Immature natural killer cell (primary cell): ENCODE results near the gene KCNIP4. TPM values are rescaled to one million over a fixed set of nuclear protein-coding genes. Genes with fewer than 3 reads are reported as not detected.
A peak's percentile ranks its signal among the peaks of the same experiment; 100 is the strongest.
"Not testable (repeated sequence)": the region's sequence is repeated elsewhere in the genome, so short reads cannot be mapped to it uniquely, and the experiment has no call there.

Experiments used
- DNase-seq, 3 donors: peaks; one replicate each; pipeline ENCODE4 v3.0.0; 2022; ENCODE audit warnings: mixed read lengths in 1 of 3
- H3K27ac Mint-ChIP-seq, 6 donors: one replicate each; pipeline ENCODE4 v1.8.0; 2020; ENCODE audit warnings: mixed read lengths in 6 of 6, mild to moderate bottlenecking in 5 of 6, inconsistent platforms in 4 of 6, moderate library complexity in 3 of 6
- H3K27me3 Mint-ChIP-seq, 3 donors: one replicate each; pipeline ENCODE4 v1.8.0; 2020 to 2021; ENCODE audit warnings: low read depth in 3 of 3, mild to moderate bottlenecking in 3 of 3, mixed read lengths in 3 of 3, moderate library complexity in 3 of 3, inconsistent platforms in 1 of 3
- H3K36me3 Mint-ChIP-seq, 3 donors: one replicate each; pipeline ENCODE4 v1.8.0; 2020; ENCODE audit warnings: mixed read lengths in 3 of 3, inconsistent platforms in 2 of 3, mild to moderate bottlenecking in 2 of 3
- H3K4me1 Mint-ChIP-seq, 2 donors: one replicate each; pipeline ENCODE4 v1.8.0; 2020; ENCODE audit warnings: inconsistent platforms in 2 of 2, mild to moderate bottlenecking in 2 of 2, mixed read lengths in 2 of 2, moderate library complexity in 1 of 2
- H3K4me3 Mint-ChIP-seq, 5 donors: one replicate each; pipeline ENCODE4 v1.8.0; 2020; ENCODE audit warnings: mild to moderate bottlenecking in 5 of 5, mixed read lengths in 5 of 5, inconsistent platforms in 3 of 5, moderate library complexity in 3 of 5
- H3K9me3 Mint-ChIP-seq, 6 donors: one replicate each; pipeline ENCODE4 v1.8.0; 2020; ENCODE audit warnings: mild to moderate bottlenecking in 6 of 6, mixed read lengths in 6 of 6, inconsistent platforms in 4 of 6, moderate library complexity in 3 of 6
- polyA plus RNA-seq, 3 donors: library from polyadenylated mRNA; unstranded; fragments of 300-500 nt; fragmentation: Illumina TruSeq; gene quantifications; one replicate each; pipeline ENCODE4 v1.2.3, GENCODE V29; 2021

KCNIP4 gene
- polyA plus RNA-seq, 3 donors from 2014 or later: 0.10 TPM; not detected in 2

DNA sequence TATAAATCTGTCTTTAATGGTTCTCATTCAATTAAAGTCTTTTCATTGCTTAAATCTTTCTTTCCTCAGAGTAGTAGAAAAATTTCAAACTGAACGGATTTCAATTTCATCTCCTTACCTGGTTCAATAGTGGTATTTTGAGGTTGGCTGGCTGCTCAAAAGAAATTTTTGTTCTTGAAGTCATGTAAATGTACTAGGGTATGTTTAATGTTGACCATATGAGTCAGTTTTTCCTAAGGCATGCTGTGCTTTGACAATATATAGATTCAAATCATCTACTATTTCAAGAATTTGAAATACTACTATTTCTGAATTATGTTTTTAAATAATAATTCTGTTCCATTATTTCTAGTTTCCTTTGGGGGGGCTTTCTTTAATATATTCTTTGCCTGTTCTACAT lies 1142.9 kb downstream of the KCNIP4 start:
- DNase-seq: no peak
- Mint-ChIP-seq H3K9me3 (peaks cover 0 to 7% (median 2%) of the 10 kb centered on the region in 6 donors), H3K36me3 (peaks cover 0 to 4% (median 0%) of the 10 kb centered on the region in 3 donors), H3K27ac (no peak overlapping the region), H3K4me1 (no peaks in the 10 kb centered on the region), H3K4me3 (no peak overlapping the region), H3K27me3 (peaks cover 0 to 5% (median 0%) of the 10 kb centered on the region in 3 donors)

- Mint-ChIP-seq H3K27me3 (peaks cover 0 to 2% (median 0%) of the 10 kb centered on the region in 3 donors), H3K4me3 (no peak overlapping the region), H3K9me3 (peaks cover 1 to 7% (median 3%) of the 10 kb centered on the region in 6 donors), H3K4me1 (peaks cover 2 to 12% of the 10 kb centered on the region in 2 donors), H3K27ac (no peak overlapping the region), H3K36me3 (peaks cover 0 to 6% (median 3%) of the 10 kb centered on the region in 3 donors)
- no peak for DNase-seq
These were observed 1160.5 kb downstream of the KCNIP4 start for GRCh38 chr4:20787940-20788665.

DNA sequence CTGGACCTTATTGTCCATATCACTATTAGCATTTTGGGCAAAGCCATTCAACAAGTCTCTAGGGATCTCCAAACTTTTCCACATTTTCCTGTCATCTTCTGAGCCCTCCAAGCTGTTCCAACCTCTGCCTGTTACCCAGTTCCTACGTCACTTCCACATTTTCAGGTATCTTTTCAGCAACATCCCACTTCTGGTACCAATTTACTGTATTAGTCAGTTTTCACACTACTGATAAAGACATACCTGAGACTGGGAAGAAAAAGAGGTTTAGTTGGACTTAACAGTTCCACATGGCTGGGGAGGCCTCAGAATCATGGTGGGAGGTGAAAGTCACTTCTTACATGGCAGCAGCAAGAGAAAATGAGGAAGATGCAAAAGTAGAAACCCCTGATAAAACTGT lies 1165.4 kb downstream of the KCNIP4 start:
- DNase-seq, H3K4me3 Mint-ChIP-seq, H3K27me3 Mint-ChIP-seq, H3K27ac Mint-ChIP-seq: not testable (repeated sequence)
- H3K36me3 Mint-ChIP-seq: peaks cover 8 to 31% (median 18%) of the 10 kb centered on the region in 3 donors
- H3K9me3 Mint-ChIP-seq: peaks cover 4 to 32% (median 16%) of the 10 kb centered on the region in 6 donors
- peaks cover 2 to 12% of the 10 kb centered on the region in 2 donors for H3K4me1 Mint-ChIP-seq

GRCh38 chr4:20778896-20779295 lies 1169.7 kb downstream of the KCNIP4 start:
- peaks cover 3 to 32% (median 15%) of the 10 kb centered on the region in 6 donors for H3K9me3 Mint-ChIP-seq
- peaks cover 6 to 11% of the 10 kb centered on the region in 2 donors for H3K4me1 Mint-ChIP-seq
- H3K36me3 Mint-ChIP-seq: peaks cover 8 to 35% (median 18%) of the 10 kb centered on the region in 3 donors
- no peak for DNase-seq
- H3K27ac Mint-ChIP-seq: no peak overlapping the region
- H3K4me3 Mint-ChIP-seq: no peak overlapping the region
- H3K27me3 Mint-ChIP-seq: peaks cover 0 to 3% (median 2%) of the 10 kb centered on the region in 3 donors

DNA sequence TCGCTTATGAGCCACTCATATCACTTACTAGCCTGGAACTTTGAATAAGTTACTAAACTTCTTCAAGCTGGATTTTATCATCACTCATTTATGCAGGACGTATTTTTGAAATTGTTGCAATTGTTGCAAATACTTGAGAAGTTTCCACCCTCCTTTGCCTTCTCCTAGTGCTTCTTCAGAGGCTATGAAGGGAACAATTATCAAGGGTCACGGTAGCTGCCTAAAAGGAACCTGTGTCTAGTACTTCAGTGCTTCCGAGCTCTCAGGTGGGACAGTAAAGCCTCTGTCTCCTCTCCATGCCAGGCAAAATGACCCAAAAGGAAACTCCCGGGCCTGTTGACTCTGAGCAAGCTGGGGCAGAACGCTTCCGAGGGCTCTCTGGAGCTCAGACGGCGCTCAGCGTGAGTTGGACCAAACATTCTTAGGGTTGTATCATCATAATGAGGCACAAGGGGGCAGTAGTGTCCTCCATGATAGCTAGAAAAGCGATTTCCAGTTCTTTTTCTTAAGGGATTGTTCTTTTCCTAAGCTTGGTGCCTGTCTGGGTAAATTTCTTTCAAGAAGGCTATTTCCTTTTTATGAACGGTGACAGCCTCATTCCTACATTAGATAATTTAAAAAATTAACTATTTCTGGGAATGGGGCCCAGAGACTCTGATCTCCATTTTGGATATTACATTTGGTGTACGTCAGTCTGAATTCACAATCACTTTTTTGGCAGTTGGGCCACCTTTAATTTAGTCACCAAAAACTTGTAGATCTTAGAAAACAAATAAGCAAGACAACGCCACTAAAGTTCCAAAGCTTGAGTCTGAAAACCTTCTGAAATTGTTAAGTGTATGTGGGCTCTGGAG lies 1175.2 kb downstream of the KCNIP4 start:
- Mint-ChIP-seq H3K36me3 (peaks cover 0 to 5% (median 0%) of the 10 kb centered on the region in 3 donors), H3K4me1 (peaks cover 13 to 16% of the 10 kb centered on the region in 2 donors), H3K27ac (peak overlapping the region in 1 of 6 donors; percentile 38), H3K4me3 (peak overlapping the region in 3 of 5 donors; percentile 48 to 67 (median 48)), H3K27me3 (peaks cover 0 to 2% (median 2%) of the 10 kb centered on the region in 3 donors), H3K9me3 (peaks cover 0 to 1% (median 0%) of the 10 kb centered on the region in 6 donors)
- peak; percentile 42 to 56 (median 49) for DNase-seq

DNA sequence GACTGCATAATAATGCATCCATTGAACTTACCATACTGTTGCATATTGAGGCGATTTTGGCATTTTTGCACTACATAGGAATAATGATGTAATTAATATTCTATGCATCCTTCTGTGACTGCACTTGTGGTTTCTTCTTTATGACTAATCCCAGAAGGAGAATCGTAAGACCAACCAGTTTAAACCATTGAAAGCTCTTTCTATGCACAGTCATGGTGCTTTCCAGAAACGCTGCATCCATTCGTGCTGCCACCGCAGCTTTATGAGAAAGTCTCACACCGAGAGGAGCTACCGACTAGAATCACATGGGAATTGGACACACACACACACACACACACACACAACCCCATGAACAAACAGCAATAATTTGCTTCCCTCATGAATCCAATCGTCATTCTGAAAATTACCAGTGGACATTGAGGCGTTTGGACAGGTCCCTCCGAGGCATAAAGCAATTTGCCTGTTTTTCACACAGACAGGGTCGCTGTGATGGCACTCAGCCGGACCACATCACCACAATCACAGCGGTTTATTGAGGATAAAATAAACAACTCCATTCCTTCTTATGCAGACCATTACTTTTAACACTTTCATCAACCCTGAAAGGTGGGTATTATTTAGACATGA lies 1184.1 kb downstream of the KCNIP4 start:
- Mint-ChIP-seq H3K27me3 (no peaks in the 10 kb centered on the region), H3K4me3 (no peak overlapping the region), H3K4me1 (no peaks in the 10 kb centered on the region), H3K36me3 (no peaks in the 10 kb centered on the region), H3K27ac (peak overlapping the region in 1 of 6 donors; percentile 58), H3K9me3 (no peaks in the 10 kb centered on the region)
- no peak for DNase-seq

- no peaks in the 10 kb centered on the region for H3K36me3 Mint-ChIP-seq
- DNase-seq: no peak
These were observed 1186.7 kb downstream of the KCNIP4 start for GRCh38 chr4:20761826-20762225.

GRCh38 chr4:20761382-20761781 lies 1187.2 kb downstream of the KCNIP4 start:
- Mint-ChIP-seq H3K4me3 (no peak overlapping the region), H3K36me3 (no peaks in the 10 kb centered on the region), H3K27ac (no peak overlapping the region), H3K9me3 (no peaks in the 10 kb centered on the region), H3K27me3 (no peaks in the 10 kb centered on the region), H3K4me1 (no peaks in the 10 kb centered on the region)
- DNase-seq: no peak

More at GRCh38 chr4:20761826-20762225, 1186.7 kb downstream of the KCNIP4 start:
- H3K27ac Mint-ChIP-seq: no peak overlapping the region
- no peaks in the 10 kb centered on the region for H3K9me3 Mint-ChIP-seq
- no peaks in the 10 kb centered on the region for H3K27me3 Mint-ChIP-seq
- no peak overlapping the region for H3K4me3 Mint-ChIP-seq
- H3K4me1 Mint-ChIP-seq: no peaks in the 10 kb centered on the region

GRCh38 chr4:20760053-20760452 lies 1188.5 kb downstream of the KCNIP4 start:
- no peak overlapping the region for H3K4me3 Mint-ChIP-seq
- H3K36me3 Mint-ChIP-seq: no peaks in the 10 kb centered on the region
- no peaks in the 10 kb centered on the region for H3K9me3 Mint-ChIP-seq
- no peaks in the 10 kb centered on the region for H3K27me3 Mint-ChIP-seq
- H3K4me1 Mint-ChIP-seq: no peaks in the 10 kb centered on the region
- DNase-seq: no peak
- H3K27ac Mint-ChIP-seq: no peak overlapping the region

DNA sequence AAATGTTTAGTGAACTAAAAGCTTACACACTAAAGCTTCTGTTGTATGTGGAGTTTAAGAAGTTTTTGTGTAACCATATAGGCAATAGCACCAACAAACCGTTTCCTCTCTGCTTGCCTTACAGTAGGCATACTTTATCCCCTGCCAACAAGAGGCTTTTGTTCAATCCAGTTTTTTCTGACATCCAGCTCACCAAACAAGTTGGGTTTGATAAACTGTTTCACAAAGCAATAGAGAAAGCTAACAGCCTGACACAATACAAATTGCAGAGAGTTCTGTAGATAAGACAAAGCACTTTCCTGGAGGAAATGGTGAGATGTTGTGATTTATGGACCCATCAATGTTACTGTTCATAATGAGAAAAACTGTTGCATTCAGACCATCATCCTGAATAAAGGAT lies 1194.5 kb downstream of the KCNIP4 start:
- no peaks in the 10 kb centered on the region for H3K9me3 Mint-ChIP-seq
- H3K27ac Mint-ChIP-seq: no peak overlapping the region
- H3K4me3 Mint-ChIP-seq: no peak overlapping the region
- DNase-seq: no peak
- H3K4me1 Mint-ChIP-seq: no peaks in the 10 kb centered on the region
- peaks cover 4 to 11% (median 7%) of the 10 kb centered on the region in 3 donors for H3K36me3 Mint-ChIP-seq
- peaks cover 0 to 2% (median 0%) of the 10 kb centered on the region in 3 donors for H3K27me3 Mint-ChIP-seq

DNA sequence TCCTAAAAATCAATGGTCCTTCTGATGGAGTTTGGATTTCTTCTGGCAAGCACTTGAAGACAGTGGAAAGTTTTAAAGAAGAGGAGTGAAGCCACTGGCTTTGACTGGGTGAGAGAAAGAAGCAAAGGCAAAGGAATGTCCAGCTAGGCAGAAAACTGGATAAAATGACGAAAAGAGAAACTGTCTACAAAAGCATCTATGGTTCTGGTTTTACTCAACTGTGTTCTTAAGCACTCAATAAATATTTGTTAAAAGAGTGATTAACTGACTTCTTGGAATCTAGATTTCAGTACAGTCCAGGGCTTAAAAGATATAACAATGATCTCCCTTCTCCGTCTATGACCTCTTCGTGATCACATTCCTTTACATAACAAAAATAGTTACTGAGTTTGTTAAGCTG lies 1195.9 kb downstream of the KCNIP4 start:
- Mint-ChIP-seq H3K27me3 (peaks cover 0 to 2% (median 0%) of the 10 kb centered on the region in 3 donors), H3K9me3 (peaks cover 0 to 3% (median 0%) of the 10 kb centered on the region in 6 donors), H3K4me1 (no peaks in the 10 kb centered on the region), H3K4me3 (no peak overlapping the region), H3K36me3 (peaks cover 4 to 12% (median 11%) of the 10 kb centered on the region in 3 donors), H3K27ac (no peak overlapping the region)
- DNase-seq: no peak

- DNase-seq: not testable (repeated sequence)
These were observed 1202.6 kb downstream of the KCNIP4 start for GRCh38 chr4:20746000-20746399.

DNA sequence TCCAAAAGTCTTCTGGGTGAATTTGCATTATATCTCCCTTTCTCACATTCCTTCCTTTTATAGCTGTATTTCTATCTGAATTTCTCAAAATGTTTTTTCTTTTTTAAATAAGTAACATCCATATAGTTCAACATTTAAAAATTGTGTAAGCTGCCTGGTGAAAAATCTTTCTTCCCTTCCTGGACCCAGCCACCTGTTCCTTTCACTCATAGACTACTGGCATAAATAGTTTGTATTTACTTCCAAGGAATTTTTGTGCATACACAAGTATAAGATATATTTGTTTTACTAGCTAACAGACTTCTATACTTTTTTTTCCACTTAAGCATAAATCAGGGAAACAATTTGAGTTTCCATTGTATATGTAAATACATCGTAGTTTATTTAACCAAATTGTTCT lies 1212.6 kb downstream of the KCNIP4 start:
- H3K27ac Mint-ChIP-seq: no peak overlapping the region
- H3K4me3 Mint-ChIP-seq: no peak overlapping the region
- no peaks in the 10 kb centered on the region for H3K27me3 Mint-ChIP-seq
- H3K4me1 Mint-ChIP-seq: no peaks in the 10 kb centered on the region
- H3K36me3 Mint-ChIP-seq: peaks cover 55 to 74% (median 70%) of the 10 kb centered on the region in 3 donors
- DNase-seq: no peak
- peaks cover 18 to 40% (median 35%) of the 10 kb centered on the region in 6 donors for H3K9me3 Mint-ChIP-seq

More at GRCh38 chr4:20746000-20746399, 1202.6 kb downstream of the KCNIP4 start:
- Mint-ChIP-seq H3K36me3 (peaks cover 3 to 16% (median 16%) of the 10 kb centered on the region in 3 donors), H3K9me3 (peaks cover 9 to 36% (median 24%) of the 10 kb centered on the region in 6 donors)
- H3K4me1 Mint-ChIP-seq, H3K27me3 Mint-ChIP-seq, H3K27ac Mint-ChIP-seq, H3K4me3 Mint-ChIP-seq: not testable (repeated sequence)
